GM10266 (cell line): ENCODE measurements around the gene HMOX1.
A peak's percentile ranks its signal among the peaks of the same experiment; 100 is the strongest.
"Not testable (repeated sequence)": the region's sequence is repeated elsewhere in the genome, so short reads cannot be mapped to it uniquely, and the experiment has no call there.

Experiments used
- DNase-seq: peaks from one replicate; pipeline ENCODE4 v3.0.0; 2012; ENCODE audit errors: extremely low spot score
- CTCF ChIP-seq: IDR thresholded peaks from 2 replicates; pipeline ENCODE4 v1.5.1; 2012; ENCODE audit warnings: mild to moderate bottlenecking, low read depth; ENCODE audit not compliant: control insufficient read depth, insufficient read depth; ENCODE audit errors: missing control alignments

The HMOX1 gene

GRCh38 chr22:35359380-35360065 lies 21.4 kb upstream of the HMOX1 start:
- TF ChIP-seq CTCF: no peak
- no peak for DNase-seq

GRCh38 chr22:35361001-35361558 lies 19.8 kb upstream of the HMOX1 start:
- no peak for TF ChIP-seq CTCF
- DNase-seq: no peak

GRCh38 chr22:35363566-35364086 lies 17.3 kb upstream of the HMOX1 start:
- no peak for TF ChIP-seq CTCF
- no peak for DNase-seq

- not testable (repeated sequence) for DNase-seq
Observed at GRCh38 chr22:35364230-35364629, 16.7 kb upstream of the HMOX1 start.

- TF ChIP-seq CTCF: peak; percentile 36
- DNase-seq: no peak
Observed at GRCh38 chr22:35367331-35367886, 13.5 kb upstream of the HMOX1 start.

GRCh38 chr22:35368386-35368785 lies 12.5 kb upstream of the HMOX1 start:
- TF ChIP-seq CTCF: no peak
- DNase-seq: no peak

GRCh38 chr22:35369996-35370395 lies 10.9 kb upstream of the HMOX1 start:
- DNase-seq: no peak
- TF ChIP-seq CTCF: no peak

GRCh38 chr22:35373781-35374180 lies 7.1 kb upstream of the HMOX1 start:
- TF ChIP-seq CTCF: no peak
- no peak for DNase-seq
